H9 (cell line): ENCODE measurements around the gene GPR37L1. TPM values are rescaled to one million over a fixed set of nuclear protein-coding genes. Genes with fewer than 3 reads are reported as not detected.

Source experiments
- DNase-seq: peaks from one replicate; pipeline ENCODE4 v3.0.0-alpha.2; 2017
- H2AFZ ChIP-seq: one replicate; pipeline ENCODE4 v1.6.1; 2013; ENCODE audit warnings: mild to moderate bottlenecking, low read length, control low read depth, moderate library complexity
- H2AK5ac ChIP-seq: 2 replicates; pipeline ENCODE4 v1.6.1; 2013; ENCODE audit warnings: low read length, control low read depth, mixed read lengths; ENCODE audit not compliant: insufficient read length
- H2BK120ac ChIP-seq: one replicate; pipeline ENCODE4 v1.6.1; 2013; ENCODE audit warnings: low read depth, mild to moderate bottlenecking, low read length, control low read depth, inconsistent platforms; ENCODE audit not compliant: poor library complexity, severe bottlenecking
- H2BK12ac ChIP-seq: 2 replicates; pipeline ENCODE4 v1.6.1; 2013; ENCODE audit warnings: low read length, control low read depth, mixed read lengths, low read depth; ENCODE audit not compliant: insufficient read length
- H2BK15ac ChIP-seq: 2 replicates; pipeline ENCODE4 v1.6.1; 2013; ENCODE audit warnings: low read depth, low read length, control low read depth
- H2BK20ac ChIP-seq: one replicate; pipeline ENCODE4 v1.6.1; 2013; ENCODE audit warnings: low read depth, mild to moderate bottlenecking, low read length, control low read depth, inconsistent platforms; ENCODE audit not compliant: poor library complexity, severe bottlenecking
- H2BK5ac ChIP-seq: 2 replicates; pipeline ENCODE4 v1.6.1; 2013; ENCODE audit warnings: low read length, control low read depth, mixed read lengths; ENCODE audit not compliant: insufficient read length
- H3K14ac ChIP-seq: 2 replicates; pipeline ENCODE4 v1.6.1; 2013; ENCODE audit warnings: low read length, control low read depth; ENCODE audit not compliant: insufficient read depth
- H3K18ac ChIP-seq: 2 replicates; pipeline ENCODE4 v1.6.1; 2013; ENCODE audit warnings: low read depth, mild to moderate bottlenecking, mixed read lengths, low read length, control low read depth; ENCODE audit not compliant: insufficient read length
- H3K23ac ChIP-seq: 2 replicates; pipeline ENCODE4 v1.6.1; 2013; ENCODE audit warnings: low read length, control low read depth, mixed read lengths, low read depth; ENCODE audit not compliant: insufficient read length
- H3K23me2 ChIP-seq: 2 replicates; pipeline ENCODE4 v1.6.1; 2013; ENCODE audit warnings: low read depth, mild to moderate bottlenecking, mixed read lengths, low read length, control low read depth; ENCODE audit not compliant: insufficient read length, poor library complexity, severe bottlenecking
- H3K27ac ChIP-seq: 2 replicates; pipeline ENCODE4 v1.5.1; 2013; ENCODE audit warnings: low read length, control low read depth, mixed read lengths, low read depth; ENCODE audit not compliant: insufficient read length
- H3K27me3 ChIP-seq: 2 replicates; pipeline ENCODE4 v1.6.1; 2013; ENCODE audit warnings: low read length, control low read depth, inconsistent platforms; ENCODE audit not compliant: insufficient read depth
- H3K4ac ChIP-seq: 2 replicates; pipeline ENCODE4 v1.6.1; 2013; ENCODE audit warnings: low read depth, mild to moderate bottlenecking, control low read depth, inconsistent platforms, low read length, moderate library complexity
- H3K4me1 ChIP-seq: 2 replicates; pipeline ENCODE4 v1.6.1; 2013; ENCODE audit warnings: low read length, control low read depth, inconsistent platforms; ENCODE audit not compliant: insufficient read depth
- H3K4me2 ChIP-seq: 2 replicates; pipeline ENCODE4 v1.6.1; 2013; ENCODE audit warnings: low read length, control low read depth, mixed read lengths; ENCODE audit not compliant: insufficient read length, insufficient read depth
- H3K56ac ChIP-seq: 2 replicates; pipeline ENCODE4 v1.6.1; 2013; ENCODE audit warnings: low read depth, mild to moderate bottlenecking, mixed read lengths, low read length, control low read depth; ENCODE audit not compliant: insufficient read length
- H3K79me1 ChIP-seq: 2 replicates; pipeline ENCODE4 v1.6.1; 2013; ENCODE audit warnings: low read depth, mild to moderate bottlenecking, moderate library complexity, low read length, control low read depth, inconsistent platforms; ENCODE audit not compliant: insufficient read depth, poor library complexity, severe bottlenecking
- H3K79me2 ChIP-seq: 2 replicates; pipeline ENCODE4 v1.6.1; 2013; ENCODE audit warnings: low read length, control low read depth, inconsistent platforms; ENCODE audit not compliant: insufficient read depth
- H3K9ac ChIP-seq: 2 replicates; pipeline ENCODE4 v1.6.1; 2013; ENCODE audit warnings: low read length, control low read depth, mixed read lengths; ENCODE audit not compliant: insufficient read length; ENCODE audit errors: extremely low read depth
- H3K9me3 ChIP-seq: one replicate; pipeline ENCODE4 v1.6.1; 2013; ENCODE audit warnings: low read depth, low read length, inconsistent platforms; ENCODE audit not compliant: control insufficient read depth
- H3T11ph ChIP-seq: one replicate; pipeline ENCODE4 v1.6.1; 2013; ENCODE audit warnings: mild to moderate bottlenecking, low read length, control low read depth, inconsistent platforms
- H4K20me1 ChIP-seq: one replicate; pipeline ENCODE4 v1.6.1; 2013; ENCODE audit not compliant: control insufficient read depth, insufficient read length, insufficient read depth
- H4K5ac ChIP-seq: 2 replicates; pipeline ENCODE4 v1.6.1; 2013; ENCODE audit warnings: low read depth, mild to moderate bottlenecking, mixed read lengths, low read length, control low read depth; ENCODE audit not compliant: insufficient read length
- H4K8ac ChIP-seq: replicated peaks from 2 replicates; pipeline ENCODE4 v1.6.1; 2013; ENCODE audit warnings: low read length, control low read depth, mixed read lengths, low read depth; ENCODE audit not compliant: insufficient read length
- H4K91ac ChIP-seq: 2 replicates; pipeline ENCODE4 v1.6.1; 2013; ENCODE audit warnings: low read depth, mild to moderate bottlenecking, moderate library complexity, mixed read lengths, low read length, control low read depth; ENCODE audit not compliant: insufficient read length
- H3K27ac Mint-ChIP-seq, 3 experiments: 2 replicates in 2 of 3; 3 replicates in 1 of 3; pipeline ENCODE4 v1.8.0; 2020 to 2021; ENCODE audit warnings: mixed read lengths in 3 of 3, mild to moderate bottlenecking in 1 of 3, moderate library complexity in 1 of 3
- H3K27me3 Mint-ChIP-seq: 2 replicates; pipeline ENCODE4 v1.8.0; 2021; ENCODE audit warnings: low read depth, mild to moderate bottlenecking, moderate library complexity, mixed read lengths
- H3K36me3 Mint-ChIP-seq, 3 experiments: 2 replicates in 2 of 3; 3 replicates in 1 of 3; pipeline ENCODE4 v1.8.0; 2020 to 2021; ENCODE audit warnings: low read depth in 3 of 3, mixed read lengths in 3 of 3; ENCODE audit not compliant: insufficient read depth in 1 of 3
- H3K4me1 Mint-ChIP-seq, 2 experiments: 2 replicates each; pipeline ENCODE4 v1.8.0; 2020; ENCODE audit warnings: mixed read lengths in 2 of 2
- H3K4me3 Mint-ChIP-seq, 2 experiments: 2 replicates in 1 of 2; 3 replicates in 1 of 2; pipeline ENCODE4 v1.8.0; 2020 to 2021; ENCODE audit warnings: mild to moderate bottlenecking in 2 of 2, mixed read lengths in 2 of 2, moderate library complexity in 1 of 2
- H3K9me3 Mint-ChIP-seq, 2 experiments: 2 replicates in 1 of 2; 3 replicates in 1 of 2; pipeline ENCODE4 v1.8.0; 2020; ENCODE audit warnings: mild to moderate bottlenecking in 2 of 2, mixed read lengths in 2 of 2, moderate library complexity in 1 of 2
- WGBS: extraction: QIAGEN DNeasy Blood & Tissue Kit; methylation state at CpG from one replicate; pipeline ENCODE4 v1.1.7; 2013; ENCODE audit warnings: missing lambda C conversion rate, low lambda C conversion rate, mixed read lengths; ENCODE audit not compliant: insufficient read length; ENCODE audit errors: extremely low coverage; 5-methylcytosine and 5-hydroxymethylcytosine counted together
- total RNA-seq: library from RNA; stranded (reverse); gene quantifications from 2 replicates; pipeline ENCODE4 v1.2.1, GENCODE V29; 2021
- TF ChIP-seq, protein P1 (sequence below): fragments of 200-600 bp; sonication (generic); conservative IDR thresholded peaks from 3 replicates; pipeline ENCODE4 v1.8.0; 2021; ENCODE audit warnings: antibody characterized with exemption, mild to moderate bottlenecking

The GPR37L1 gene
- total RNA-seq, 1 experiment from 2014 or later: 0.11 TPM

DNA sequence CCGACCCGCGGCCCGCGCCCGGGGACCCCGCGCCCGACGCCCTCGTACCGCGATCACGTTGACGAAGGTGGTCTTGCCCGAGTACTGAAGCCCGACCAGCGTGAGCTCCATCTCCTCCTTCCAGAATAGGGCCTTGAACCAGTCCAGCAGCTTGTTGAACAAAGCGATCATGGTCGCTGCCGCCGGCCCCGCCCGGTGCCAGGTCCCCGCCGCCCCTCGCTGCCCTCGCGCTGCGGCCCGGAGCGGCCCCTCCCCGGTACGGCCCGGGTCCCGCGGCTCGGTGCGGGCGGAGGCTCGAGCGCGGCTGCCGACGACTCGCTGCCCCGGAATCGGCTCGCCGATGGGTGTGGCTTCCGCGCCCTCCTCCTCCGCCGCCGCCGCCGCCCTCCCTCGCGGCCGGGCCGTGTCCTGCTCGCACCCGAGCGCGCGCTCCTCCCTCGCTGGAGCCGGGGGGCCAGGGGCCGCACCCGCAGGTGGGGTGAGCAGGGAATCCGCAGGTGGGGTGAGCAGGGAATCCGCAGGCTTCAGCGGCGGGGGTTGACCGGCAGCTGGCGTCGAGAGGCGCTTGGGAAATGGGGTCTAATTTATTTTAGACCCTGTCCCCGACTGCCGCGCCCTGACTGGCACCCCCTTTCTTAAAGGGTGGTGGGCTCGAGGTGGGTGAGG is 21.8 kb downstream of the GPR37L1 start, which contains the start of gene ARL8A:
Gene ARL8A (minus strand): TSS at position 336 of the 666 bp plus-strand sequence. CDS start 165 bp downstream, at position 171.
- H4K91ac ChIP-seq: no peak within 1 kb of the TSS
- H3K14ac ChIP-seq: peak within 1 kb of the TSS; percentile 81
- WGBS: no CpG with 5 or more reads among the region's 82 CpGs
- Mint-ChIP-seq H3K27ac (peak within 1 kb of the TSS; percentile 24 to 79 (median 46); a peak in 5 of 7 replicates), H3K4me3 (peak within 1 kb of the TSS; percentile 83 to 86), H3K36me3 (no peaks in the 10 kb centered on the region; a peak in 3 of 7 replicates), H3K9me3 (no peaks in the 10 kb centered on the region), H3K4me1 (peaks cover 15 to 20% of the 10 kb centered on the region in 2 experiments), H3K27me3 (peaks cover 13% of the 10 kb centered on the region)
- H3K79me1 ChIP-seq: peaks cover 11% of the 10 kb centered on the region
- no peak within 1 kb of the TSS for H2AK5ac ChIP-seq
- no peaks in the 10 kb centered on the region for H4K20me1 ChIP-seq
- no peak within 1 kb of the TSS for H3K27ac ChIP-seq
- H3K4me1 ChIP-seq: peaks cover 3% of the 10 kb centered on the region; the same call in 1 of the 2 replicates
- H3K23ac ChIP-seq: no peak within 1 kb of the TSS
- H3K9ac ChIP-seq: peak within 1 kb of the TSS; percentile 59
- H3K79me2 ChIP-seq: peaks cover 13% of the 10 kb centered on the region; the same call in 1 of the 2 replicates
- TF ChIP-seq, protein P1, sequence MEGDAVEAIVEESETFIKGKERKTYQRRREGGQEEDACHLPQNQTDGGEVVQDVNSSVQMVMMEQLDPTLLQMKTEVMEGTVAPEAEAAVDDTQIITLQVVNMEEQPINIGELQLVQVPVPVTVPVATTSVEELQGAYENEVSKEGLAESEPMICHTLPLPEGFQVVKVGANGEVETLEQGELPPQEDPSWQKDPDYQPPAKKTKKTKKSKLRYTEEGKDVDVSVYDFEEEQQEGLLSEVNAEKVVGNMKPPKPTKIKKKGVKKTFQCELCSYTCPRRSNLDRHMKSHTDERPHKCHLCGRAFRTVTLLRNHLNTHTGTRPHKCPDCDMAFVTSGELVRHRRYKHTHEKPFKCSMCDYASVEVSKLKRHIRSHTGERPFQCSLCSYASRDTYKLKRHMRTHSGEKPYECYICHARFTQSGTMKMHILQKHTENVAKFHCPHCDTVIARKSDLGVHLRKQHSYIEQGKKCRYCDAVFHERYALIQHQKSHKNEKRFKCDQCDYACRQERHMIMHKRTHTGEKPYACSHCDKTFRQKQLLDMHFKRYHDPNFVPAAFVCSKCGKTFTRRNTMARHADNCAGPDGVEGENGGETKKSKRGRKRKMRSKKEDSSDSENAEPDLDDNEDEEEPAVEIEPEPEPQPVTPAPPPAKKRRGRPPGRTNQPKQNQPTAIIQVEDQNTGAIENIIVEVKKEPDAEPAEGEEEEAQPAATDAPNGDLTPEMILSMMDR: no peak
- H4K8ac ChIP-seq: no peak within 1 kb of the TSS
- no peak within 1 kb of the TSS for H2BK15ac ChIP-seq
- no peak for DNase-seq
- H3K4me2 ChIP-seq: peak within 1 kb of the TSS; percentile 89
- no peak within 1 kb of the TSS for H2BK20ac ChIP-seq
- peak within 1 kb of the TSS; percentile 79 for H2AFZ ChIP-seq
- H3T11ph ChIP-seq: no peak within 1 kb of the TSS
- H2BK120ac ChIP-seq: no peak within 1 kb of the TSS
- H4K5ac ChIP-seq: no peak within 1 kb of the TSS
- H3K23me2 ChIP-seq: peaks cover 14% of the 10 kb centered on the region
- no peak within 1 kb of the TSS for H3K4ac ChIP-seq
- no peak within 1 kb of the TSS for H2BK12ac ChIP-seq
- no peak within 1 kb of the TSS for H2BK5ac ChIP-seq
- no peaks in the 10 kb centered on the region; the same call in 1 of the 2 replicates for H3K27me3 ChIP-seq
- H3K18ac ChIP-seq: peak within 1 kb of the TSS; percentile 35
- no peaks in the 10 kb centered on the region for H3K9me3 ChIP-seq
- no peak within 1 kb of the TSS for H3K56ac ChIP-seq
